HS-5 (cell line): Measurements from ENCODE around the gene ZNF597.
"Not testable (repeated sequence)": the region's sequence is repeated elsewhere in the genome, so short reads cannot be mapped to it uniquely, and the experiment has no call there.

Experiments
- DNase-seq: peaks from one replicate; pipeline ENCODE4 v3.0.0-alpha.2; 2012; ENCODE audit warnings: low read depth

Gene ZNF597

GRCh38 chr16:3475604-3476375, 32.5 kb upstream of the ZNF597 start:
- no peak for DNase-seq

DNA sequence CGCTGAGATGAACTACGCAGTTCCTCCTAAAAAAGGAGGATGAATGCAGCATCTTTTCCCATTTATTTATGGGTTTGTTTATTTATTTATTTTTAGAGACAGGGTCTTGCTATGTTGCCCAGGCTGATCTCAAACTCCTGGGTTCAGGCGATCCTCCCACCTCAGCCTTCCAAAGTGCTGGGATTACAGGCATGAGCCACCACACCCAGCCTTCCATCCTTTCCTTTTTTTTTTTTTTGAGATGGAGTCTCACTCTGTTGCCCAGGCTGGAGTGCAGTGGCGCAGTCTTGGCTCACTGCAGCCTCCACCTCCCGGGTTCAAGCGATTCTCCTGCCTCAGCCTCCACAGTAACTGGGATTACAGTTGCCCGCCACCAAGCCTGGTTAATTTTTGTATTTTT, 31.6 kb upstream of the ZNF597 start:
- DNase-seq: not testable (repeated sequence)

- no peak for DNase-seq
Measured at GRCh38 chr16:3474136-3474779, 31.0 kb upstream of the ZNF597 start.

GRCh38 chr16:3473596-3473943, 30.3 kb upstream of the ZNF597 start:
- DNase-seq: not testable (repeated sequence)

DNA sequence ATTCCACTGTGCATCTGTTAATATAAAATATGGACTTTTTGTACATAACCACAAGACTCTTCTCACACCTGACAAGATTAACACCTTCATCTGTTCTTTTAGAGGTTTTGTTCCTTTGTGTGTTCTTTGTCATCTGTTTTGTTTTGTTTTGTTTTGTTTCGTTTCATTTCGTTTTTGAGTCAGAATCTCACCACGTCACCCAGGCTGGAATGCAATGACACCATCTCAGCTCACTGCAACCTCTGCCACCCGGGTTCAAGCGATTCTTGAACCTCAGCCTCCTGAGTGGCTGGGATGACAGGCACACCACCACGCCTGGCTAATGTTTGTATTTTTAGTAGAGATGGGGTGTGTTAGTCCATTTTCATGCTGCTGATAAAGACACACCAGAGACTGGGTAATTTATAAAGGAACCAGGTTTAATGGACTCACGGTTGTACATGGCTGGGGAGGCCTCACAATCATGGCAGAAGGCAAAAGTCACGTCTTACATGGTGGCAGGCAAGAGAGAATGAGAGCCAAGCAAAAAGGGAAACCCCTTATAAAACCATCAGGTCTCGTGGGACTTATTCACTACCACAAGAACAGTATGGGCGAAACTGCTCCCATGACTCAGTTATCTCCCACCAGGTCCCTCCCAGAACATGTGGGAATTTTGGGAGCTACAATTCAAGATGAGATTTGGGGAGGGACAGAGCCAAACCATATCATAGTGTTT, 29.7 kb upstream of the ZNF597 start:
- no peak for DNase-seq

- no peak for DNase-seq
Measured at GRCh38 chr16:3471518-3472176, 28.3 kb upstream of the ZNF597 start.

- DNase-seq: no peak
Measured at GRCh38 chr16:3470723-3471122, 27.4 kb upstream of the ZNF597 start.

- no peak for DNase-seq
Measured at GRCh38 chr16:3469736-3470135, 26.4 kb upstream of the ZNF597 start.

DNA sequence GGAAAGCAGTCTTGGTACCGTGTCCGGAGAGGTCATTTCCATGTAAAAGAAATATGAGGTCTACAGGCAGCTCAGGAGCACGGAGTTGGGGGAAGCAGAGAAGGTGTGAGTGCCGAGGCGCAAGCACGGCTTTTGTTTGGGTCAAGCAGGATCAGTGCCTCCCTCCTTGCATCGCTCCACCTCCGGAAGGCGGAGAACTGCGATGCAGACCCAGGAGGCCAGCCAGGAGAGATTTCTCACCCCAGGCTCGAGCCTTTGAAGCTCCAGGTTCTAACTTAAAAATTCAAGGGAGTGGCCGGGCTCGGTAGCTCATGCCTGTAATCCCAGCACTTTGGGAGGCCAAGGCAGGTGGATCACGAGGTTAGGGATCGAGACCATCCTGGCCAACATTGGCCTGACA, 25.2 kb upstream of the ZNF597 start:
- no peak for DNase-seq

GRCh38 chr16:3467921-3468320, 24.6 kb upstream of the ZNF597 start:
- no peak for DNase-seq

GRCh38 chr16:3467182-3467581, 23.9 kb upstream of the ZNF597 start:
- no peak for DNase-seq

GRCh38 chr16:3465911-3466584, 22.7 kb upstream of the ZNF597 start:
- no peak for DNase-seq

GRCh38 chr16:3465301-3465700, 22.0 kb upstream of the ZNF597 start:
- no peak for DNase-seq

GRCh38 chr16:3461151-3461550, 17.8 kb upstream of the ZNF597 start:
- DNase-seq: no peak

DNA sequence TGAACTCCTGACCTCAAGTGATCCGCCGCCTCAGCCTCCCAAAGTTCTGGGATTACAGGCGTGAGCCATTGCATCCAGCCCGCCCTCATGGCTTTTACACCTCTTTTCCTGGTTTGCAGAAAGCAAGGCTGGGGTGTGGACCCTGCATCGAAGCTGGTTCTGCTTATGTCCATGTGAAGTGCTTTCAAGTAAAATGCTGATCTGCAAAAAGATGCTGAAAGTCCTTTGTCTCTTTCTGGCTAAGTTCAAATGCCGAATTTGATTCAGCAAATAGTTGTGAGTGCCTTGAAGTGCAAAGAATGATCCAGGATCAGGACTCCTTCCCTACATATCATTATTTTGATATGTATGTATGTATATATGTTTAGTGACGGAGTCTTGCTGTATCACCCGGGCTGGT, 17.3 kb upstream of the ZNF597 start:
- no peak for DNase-seq

GRCh38 chr16:3460121-3460520, 16.8 kb upstream of the ZNF597 start:
- no peak for DNase-seq

DNA sequence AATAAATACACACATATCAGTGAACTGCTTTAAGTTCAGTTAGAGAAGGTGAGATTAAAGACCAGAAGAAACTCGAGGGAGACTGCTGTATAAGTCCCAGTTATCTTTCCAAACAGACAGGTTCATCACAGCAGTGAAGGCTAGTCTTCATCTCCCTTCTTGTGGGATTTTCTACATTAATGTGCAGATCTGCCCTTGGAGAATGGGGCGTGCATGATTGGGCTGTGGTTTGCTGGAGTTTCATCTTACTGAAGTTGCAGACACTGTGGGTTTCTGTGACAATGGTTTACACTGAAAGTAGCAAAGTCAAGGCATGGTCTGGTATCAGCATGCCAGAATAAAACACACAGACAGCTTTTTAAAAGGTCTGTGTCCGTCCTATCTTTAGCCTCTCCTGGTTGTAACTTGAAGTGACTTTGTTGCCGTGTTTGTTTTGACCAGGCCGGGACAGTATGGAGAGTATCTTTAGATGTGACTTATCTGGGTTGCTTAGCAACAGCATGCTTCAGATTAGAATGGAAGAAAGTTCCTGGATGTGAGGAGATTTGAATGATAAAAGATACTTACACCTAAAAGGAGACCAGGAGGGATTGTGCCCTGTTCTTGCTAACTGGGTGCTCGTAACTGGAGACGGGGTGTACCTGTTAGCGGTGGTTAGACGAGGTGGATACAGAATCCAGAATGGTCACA, 16.2 kb upstream of the ZNF597 start:
- no peak for DNase-seq

- no peak for DNase-seq
Measured at GRCh38 chr16:3458852-3459361, 15.6 kb upstream of the ZNF597 start.

GRCh38 chr16:3458278-3458851, 15.1 kb upstream of the ZNF597 start:
- no peak for DNase-seq

GRCh38 chr16:3457434-3458252, 14.3 kb upstream of the ZNF597 start:
- peak; percentile 34 for DNase-seq
